HG03159 (cell line): Measurements from ENCODE around the gene RIMBP2.

Source experiments
- ATAC-seq: cut with Tn5 transposase; IDR thresholded peaks from one replicate; pipeline ENCODE4 v1.9.1; 2021; ENCODE audit warnings: mild to moderate bottlenecking, moderate library complexity; ENCODE audit not compliant: unreplicated experiment

RIMBP2 gene

DNA sequence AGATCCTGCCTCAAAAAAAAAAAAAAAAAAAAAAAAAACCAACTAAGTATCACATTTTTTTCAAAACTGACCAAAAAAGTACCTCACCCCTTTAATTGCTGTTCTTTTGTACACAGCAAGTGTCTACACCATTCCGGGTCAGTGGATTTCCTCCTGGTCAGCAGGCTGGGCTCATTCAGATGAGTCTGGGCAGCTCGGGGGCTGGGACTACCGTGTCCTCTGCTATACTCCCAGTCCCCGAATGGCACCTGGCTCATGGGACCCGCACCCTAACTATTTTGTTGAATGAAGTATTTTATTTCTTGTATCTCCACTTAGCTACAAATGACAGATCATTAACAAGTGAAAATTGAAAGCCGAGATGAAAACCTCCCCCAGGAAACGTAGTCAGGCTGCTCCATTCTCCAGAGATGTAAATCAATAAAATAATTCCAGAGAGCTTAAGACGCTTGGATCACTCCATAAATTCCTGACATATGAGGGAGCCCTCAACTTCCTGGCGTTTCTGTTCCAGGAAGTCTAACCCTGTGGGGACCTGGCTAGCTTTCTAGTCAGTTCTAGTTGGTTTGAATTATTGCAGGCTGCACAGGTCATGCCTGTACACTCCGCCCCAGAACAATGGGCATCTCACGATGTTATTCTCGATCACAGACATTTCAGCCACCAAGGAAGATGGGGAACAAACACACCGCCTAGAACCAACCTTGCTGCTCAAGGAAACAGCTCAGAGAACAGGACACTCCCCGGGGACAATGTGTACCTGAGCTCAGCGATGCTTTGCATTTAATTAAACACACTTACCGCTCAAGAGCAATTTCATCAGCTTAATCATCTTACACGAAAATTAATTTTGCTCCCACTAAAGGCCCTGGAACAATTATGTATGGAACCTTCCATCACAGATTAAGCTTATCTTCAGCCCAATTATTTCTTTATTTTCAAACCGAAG is 76.3 kb downstream of the RIMBP2 start:
- ATAC-seq: no peak

DNA sequence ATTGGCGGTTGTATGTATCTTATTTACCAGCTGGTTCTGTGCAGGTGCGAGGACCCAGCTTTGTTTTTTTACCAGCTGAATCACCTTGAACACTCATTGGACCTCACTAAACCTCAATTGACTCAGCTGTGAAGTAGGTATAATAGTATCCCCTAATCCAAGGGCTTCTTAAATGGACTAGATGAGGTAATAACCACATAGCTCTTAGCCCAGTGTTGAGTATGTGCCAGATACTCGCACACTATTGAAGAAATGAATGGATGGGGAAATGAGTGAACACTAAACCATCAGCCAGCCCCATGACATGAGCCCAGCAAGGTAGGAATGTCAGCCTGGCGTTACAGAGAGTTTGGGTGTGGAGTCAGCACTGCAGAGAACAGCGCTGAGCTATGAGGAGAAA is 79.7 kb downstream of the RIMBP2 start:
- no peak for ATAC-seq

DNA sequence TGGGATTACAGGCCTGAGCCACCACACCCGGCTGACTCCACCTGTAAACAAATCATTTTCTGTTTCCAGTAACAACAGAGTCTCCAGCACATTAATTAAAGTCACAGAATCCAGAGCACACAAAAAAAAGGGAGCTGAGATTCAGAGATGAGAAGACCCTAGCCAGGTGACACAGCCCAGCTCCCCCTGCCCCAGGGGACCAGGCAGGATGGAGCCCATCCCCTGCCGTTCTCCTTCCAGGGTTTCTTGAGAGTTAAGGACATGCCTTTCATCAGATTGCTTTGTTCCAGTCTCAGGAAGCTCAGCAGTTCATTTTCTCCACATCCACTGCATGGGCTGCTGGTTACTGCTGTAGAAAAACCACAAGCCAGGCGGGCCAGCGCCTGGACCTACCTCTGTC is 81.2 kb downstream of the RIMBP2 start:
- no peak for ATAC-seq

DNA sequence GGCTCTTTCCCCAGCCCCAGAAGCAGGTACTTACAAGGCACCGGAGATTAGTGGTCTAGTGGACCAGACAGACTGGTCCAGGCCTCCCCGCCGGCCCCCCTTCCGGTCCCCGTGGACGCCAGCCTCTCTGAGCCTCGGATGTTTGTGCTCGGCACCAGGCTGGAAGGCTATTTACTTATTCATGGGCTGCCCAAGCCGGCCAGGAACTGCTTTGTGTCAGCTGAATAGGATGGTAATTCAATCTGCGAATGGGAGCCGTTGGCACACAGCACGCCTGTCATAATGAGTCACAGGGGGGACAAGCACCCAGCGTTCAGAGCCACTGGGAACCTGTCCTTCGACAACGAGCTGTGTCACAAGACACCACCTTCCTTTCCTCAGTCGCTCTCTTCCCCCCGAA is 82.3 kb downstream of the RIMBP2 start:
- ATAC-seq: no peak

DNA sequence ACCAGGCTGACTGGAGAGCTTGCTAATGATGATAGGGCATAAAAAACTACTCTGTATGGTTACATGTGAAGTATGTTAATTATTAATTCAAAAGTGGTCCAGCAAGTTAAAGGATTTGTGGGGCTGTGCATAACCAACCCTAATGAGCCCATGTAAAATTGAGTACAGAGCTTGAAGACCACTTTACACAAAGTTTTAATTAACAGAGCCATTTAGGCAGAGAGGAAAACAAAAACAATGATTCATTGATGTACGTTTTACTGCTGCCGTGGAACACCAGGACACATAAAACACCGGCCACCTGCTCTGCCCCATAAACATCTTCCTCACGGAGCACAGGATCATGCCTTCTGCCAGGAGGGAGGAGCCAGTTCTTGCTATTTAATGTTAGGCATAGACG is 83.5 kb downstream of the RIMBP2 start:
- no peak for ATAC-seq

DNA sequence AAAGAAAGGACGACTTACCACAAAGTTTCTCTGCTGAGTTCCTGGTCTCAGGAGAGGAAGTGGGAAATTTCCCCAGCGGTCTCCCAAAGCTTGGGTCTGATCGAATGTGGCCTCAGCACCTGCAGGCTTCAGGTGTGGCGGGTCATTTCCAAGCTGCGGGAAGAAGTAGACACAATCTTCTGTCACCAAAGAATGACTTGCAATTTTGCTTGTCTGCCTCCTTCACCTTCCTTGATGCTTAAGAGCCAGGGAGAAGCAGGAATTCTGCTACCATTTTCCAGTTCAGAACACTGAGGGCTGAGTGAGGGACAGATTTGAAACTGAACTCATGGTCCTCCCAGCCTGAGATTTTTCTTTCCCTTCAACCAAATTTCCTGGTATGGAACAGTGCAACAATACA is 87.8 kb downstream of the RIMBP2 start:
- no peak for ATAC-seq

DNA sequence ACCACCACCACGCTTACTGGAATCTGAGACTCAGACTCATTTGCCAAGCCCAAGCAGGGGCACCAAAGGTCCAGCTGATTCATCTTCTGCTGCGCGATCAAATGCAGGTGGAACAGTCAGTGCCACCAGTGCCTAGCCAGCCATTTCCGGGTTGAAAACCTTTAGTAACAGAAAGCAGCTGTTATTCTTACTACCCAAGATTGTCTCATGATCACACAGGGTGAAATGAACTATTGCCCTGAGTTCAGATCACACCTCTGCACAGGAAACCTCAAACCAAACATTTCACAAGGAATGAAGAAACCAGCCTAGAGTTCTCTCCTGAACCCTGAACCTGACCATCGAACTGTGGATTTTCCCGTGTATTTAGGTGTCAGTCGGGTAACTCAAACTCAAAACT is 88.9 kb downstream of the RIMBP2 start:
- no peak for ATAC-seq

DNA sequence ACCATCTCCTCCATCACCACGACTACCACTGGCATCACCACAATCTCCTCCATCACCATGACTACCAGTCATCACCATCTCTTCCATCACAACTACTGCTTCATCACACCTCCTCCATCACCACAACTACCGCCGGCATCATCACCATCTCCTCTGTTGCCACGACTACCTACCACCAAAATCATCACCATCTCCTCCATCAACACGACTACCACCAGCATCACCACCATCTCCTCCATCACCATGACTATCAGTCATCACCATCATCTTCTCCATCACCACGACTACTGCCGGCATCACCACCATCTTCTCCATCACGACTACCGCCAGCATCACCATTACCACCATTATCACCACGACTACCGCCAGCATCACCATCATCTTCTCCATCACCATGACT is 89.5 kb downstream of the RIMBP2 start:
- no peak for ATAC-seq

DNA sequence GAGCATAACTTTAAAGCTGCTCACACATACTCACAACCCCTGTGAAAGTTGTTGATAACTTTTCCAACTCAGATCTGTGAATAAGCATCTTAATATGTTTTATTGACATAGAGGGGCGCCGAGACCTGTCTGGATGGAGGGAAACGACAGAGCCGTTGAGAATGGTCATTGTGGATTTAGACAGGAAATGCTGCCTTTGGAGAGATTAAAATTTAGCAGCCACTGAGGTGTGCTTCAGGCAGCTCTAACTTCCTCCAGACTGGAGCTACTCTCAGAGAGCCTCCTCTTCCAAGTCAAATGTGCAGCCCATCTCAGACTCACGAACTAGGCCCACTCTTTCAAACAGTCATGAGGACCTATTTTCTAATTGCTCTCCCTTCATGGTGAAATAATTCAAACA is 90.9 kb downstream of the RIMBP2 start:
- ATAC-seq: no peak

DNA sequence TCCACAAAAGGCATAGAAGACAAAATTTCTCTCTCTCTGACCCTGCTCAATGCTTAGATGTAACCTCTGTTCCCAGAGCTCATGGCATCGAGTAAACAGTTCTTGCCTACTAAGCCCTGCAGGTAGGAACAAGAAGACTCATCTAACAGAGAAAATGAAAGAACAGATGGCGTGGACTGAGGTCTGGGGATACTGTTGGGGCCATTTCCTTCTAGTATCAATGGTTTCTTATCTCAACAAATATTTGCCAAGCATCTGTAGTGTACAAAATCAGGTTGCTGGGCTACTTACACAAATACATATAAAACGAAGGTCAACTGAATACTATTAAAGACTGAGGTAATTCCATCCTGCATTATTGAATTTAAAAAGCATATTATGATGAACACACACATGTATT is 93.3 kb downstream of the RIMBP2 start:
- no peak for ATAC-seq

DNA sequence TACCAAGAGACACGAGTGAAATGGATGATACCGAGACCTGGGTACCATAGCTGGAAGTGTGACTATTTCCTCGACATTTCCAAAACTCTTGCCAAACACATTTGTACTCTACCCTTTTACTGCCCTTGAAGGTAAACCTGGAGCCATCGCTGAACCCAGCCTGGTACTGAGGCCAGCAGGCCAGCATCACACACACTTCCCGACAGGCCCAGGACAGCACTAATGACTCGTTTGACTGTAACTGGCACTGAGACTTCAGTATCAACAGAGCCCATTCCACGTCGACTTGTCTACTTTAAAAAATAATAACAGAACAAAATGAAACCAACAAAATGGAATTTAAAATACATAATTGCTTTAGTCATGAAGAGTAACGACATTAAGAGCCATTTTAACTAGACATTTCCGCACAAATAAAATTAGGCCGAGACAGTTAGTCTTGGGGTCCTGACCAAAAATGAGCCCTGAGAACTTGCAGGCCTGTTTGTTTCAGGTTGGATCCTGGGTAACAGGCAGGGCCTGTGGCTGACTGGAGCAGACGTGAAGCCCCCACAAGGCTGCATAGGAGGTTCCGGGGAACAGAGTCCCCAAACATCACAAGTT is 94.3 kb downstream of the RIMBP2 start:
- ATAC-seq: no peak

DNA sequence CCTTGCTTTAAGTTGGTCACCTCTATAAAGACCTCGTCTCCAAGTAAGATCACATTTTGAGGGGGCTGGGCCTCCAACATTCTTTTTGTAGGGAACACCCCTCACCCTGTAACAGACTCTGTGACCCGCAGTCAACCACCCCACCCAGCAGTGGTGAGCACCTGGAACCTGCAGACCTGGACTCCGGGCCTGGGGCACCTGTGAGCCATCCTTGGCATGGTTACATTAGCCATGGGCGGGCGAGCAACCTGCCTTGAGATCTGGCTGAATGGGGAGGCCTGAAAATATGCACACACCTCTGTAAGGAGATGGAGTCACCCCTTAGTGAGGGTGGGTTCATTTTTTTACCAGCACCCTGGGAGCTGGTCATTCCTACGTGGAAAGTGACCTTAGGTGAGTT is 95.3 kb downstream of the RIMBP2 start:
- ATAC-seq: no peak

DNA sequence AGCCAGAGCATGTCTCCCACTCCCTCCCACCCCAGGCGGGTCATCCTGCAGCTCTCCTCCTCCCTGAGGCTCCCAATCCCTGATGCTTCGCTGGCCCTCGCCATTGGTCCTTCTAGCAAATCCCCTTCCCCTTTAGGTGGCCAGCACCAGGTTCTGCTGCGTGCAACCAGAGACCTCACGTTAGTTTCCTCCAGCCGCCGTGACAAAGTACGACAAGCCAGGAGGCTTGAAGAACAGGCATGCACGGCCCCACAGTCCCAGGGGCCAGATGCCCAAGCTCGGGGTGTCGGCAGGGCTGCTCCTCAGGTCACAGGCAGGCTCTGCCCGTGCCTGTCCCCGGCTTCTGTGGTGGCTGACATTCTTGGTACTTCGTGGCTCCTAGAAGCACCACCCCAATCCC is 95.8 kb downstream of the RIMBP2 start:
- no peak for ATAC-seq

DNA sequence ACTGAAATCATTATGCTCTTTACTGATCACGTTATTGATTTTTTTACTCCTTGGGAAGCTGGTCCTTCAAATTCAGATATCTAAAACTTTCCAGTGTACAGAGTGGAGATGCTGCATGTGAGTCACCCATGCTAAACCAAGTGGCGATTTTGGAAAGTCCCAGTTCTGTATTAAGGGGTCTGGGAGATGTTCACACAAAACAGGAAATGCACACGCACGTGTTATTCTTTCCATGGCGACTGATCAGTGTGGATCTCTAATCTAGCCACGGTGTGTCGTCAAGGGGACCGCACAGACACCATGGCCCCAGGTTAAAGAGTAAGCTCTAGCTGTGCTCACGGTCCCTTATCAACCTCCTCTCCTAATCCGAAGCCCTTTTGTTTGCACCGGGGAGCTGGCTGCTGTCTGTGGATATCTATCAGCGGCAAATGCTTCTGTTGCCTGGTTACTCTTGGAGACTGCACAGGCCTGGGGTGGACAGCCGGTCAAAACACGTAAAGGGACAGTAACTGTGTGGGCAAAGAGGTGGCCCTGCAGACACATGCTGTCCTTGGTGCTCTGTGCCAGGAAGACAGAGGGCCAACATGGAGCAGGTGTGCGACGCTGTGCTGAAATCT is 96.6 kb downstream of the RIMBP2 start:
- no peak for ATAC-seq

DNA sequence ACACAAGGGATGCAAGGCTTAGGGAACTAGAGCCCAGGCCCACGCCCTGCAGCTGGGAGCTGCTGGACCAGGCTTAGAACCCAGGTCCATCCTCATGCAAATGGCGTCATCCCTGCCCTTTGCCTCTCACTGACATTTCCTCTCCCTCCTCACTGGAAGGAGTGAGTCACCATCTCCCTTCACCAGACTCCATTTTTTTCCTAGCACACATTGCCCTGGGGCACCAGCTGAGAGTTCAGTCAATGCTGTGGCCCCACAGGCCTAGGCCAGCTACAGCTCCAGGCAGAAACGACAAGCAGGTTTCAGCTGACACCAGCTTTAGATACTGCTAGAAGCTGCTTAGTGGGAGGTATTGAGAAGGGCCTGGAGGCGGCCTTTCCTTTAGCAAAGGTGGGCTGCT is 98.9 kb downstream of the RIMBP2 start:
- ATAC-seq: no peak

DNA sequence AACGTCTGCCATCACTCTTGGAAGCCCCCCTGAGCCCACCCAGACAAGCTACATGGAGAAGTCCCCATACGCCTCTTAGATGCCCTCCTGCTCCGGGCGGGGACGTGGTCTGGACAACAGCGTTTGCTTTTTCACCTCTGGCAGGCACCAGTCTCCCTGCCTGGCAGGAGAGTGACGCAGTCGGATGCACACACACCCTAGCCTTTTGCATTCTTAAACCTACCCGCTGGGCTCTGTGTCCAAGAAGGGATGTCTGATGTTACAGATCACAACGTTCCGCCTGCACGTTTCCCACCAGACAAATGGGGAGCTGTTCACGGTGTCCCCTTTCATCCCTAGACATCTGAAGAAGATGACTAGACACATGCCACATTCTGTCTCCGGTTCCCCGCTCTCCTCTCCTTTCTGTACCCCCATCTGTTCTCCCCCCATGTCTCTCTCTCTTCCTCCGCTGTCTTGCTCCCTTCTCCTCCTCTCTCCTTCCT is 100.2 kb downstream of the RIMBP2 start:
- ATAC-seq: no peak

DNA sequence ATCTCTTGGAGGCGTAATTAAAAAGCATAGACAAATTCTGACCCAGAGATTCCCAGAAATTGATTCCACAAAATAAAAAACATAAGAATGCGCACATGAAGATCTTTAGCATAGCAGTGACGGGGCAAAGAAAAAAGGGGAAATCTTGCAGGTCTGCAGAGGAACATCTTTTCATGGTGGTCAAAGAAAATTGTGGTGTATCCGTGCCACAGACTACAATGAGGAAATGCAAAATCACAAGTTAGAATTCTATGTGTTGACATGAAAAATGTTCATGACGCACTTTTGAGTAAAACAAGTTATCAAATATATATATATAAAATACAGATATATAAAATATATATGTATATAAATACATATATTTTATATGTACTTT is 101.6 kb downstream of the RIMBP2 start:
- no peak for ATAC-seq

DNA sequence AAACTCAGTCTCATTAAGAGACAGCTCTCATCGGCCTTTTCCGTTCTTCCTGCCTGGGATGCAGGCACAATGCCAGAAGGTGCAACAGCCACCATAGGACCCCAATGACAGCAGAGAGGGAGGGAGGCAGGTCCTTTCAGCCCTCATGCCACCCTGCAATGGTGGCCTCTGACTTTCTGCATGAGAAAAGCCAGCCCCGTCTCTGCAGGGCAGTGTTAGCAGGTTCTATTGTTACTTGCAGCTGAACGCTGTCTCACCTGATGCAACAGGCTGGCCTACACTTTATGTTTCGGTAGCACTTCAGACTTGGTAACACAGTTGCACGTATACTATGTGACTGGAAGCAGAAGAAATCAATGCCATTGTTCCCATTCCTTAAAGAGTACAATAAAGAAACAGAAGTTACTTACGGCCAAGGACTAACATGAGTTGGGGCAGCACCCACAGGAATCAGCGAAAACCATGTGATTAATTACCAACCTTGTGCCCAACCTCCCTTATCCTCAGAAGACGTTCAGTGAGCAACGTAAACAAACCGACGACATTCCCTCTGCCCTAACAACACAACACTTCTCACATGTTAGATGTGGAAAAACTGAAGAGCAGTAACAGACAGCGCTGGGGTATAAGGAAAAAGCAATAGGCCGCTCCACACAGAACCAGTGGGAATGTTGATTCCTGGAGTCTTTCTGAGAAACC is 102.1 kb downstream of the RIMBP2 start:
- ATAC-seq: no peak

DNA sequence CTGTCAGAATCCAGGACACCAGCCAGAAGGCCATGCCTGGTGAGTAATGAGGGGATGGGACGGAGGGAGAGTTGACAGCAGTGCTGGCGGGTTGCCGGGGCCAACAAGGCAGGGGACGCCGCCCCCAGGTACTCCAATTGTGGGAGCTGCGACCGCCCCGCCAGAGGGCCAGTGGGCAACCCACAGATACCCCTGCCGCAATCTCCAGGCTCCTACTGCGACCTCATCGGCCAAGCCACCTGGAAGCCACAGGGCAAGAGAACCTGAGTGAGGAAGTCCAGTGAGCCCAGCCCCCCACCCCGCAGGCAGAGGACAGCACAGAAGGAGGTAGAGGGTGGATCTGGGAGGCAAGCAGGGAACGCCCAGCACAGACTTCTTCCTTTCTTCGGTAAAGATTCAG is 103.0 kb downstream of the RIMBP2 start:
- ATAC-seq: no peak

DNA sequence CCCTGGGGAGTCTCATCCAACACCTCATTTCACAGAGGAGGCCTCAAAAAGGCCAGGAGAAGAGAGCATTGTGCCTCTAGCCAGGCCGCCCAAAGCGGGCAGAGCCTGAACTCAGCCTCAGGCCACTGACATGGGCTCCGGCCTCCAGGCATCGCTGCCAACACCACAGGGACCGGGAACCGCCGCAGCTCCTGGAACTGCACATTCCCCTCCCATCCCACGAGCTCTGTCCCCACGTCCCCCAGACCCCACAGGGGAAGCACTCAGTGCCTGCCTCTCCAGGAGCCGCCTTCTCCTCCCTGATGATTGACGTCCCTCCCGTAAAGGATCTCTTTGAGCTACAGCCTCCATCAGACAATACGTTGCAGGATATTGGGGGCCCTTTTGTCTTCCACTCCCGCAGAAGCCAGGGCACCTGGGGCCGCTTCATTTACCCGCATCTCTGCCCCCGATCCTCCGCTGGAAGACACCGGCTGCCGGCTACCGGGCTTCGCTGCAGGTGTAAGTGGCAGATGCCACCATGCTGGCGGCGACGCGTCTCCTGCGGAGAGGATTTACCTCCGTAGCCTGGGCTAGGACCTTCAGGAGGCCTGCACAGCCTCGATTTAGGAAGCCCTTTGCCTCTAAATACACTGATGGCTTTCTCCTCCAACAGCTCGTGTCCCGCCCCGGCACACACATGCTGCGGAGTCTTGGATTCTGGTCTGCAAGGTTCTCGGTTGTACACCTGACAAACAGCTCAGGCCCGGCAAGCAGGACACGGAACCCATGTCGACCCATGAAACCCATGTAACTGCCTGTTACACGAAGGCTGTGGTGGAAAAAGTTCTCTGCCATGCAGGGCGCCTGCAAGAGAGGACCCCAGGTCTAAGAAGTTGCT is 104.8 kb downstream of the RIMBP2 start:
- ATAC-seq: no peak
